Measurements from ENCODE around the gene MGMT.

The MGMT gene

DNA sequence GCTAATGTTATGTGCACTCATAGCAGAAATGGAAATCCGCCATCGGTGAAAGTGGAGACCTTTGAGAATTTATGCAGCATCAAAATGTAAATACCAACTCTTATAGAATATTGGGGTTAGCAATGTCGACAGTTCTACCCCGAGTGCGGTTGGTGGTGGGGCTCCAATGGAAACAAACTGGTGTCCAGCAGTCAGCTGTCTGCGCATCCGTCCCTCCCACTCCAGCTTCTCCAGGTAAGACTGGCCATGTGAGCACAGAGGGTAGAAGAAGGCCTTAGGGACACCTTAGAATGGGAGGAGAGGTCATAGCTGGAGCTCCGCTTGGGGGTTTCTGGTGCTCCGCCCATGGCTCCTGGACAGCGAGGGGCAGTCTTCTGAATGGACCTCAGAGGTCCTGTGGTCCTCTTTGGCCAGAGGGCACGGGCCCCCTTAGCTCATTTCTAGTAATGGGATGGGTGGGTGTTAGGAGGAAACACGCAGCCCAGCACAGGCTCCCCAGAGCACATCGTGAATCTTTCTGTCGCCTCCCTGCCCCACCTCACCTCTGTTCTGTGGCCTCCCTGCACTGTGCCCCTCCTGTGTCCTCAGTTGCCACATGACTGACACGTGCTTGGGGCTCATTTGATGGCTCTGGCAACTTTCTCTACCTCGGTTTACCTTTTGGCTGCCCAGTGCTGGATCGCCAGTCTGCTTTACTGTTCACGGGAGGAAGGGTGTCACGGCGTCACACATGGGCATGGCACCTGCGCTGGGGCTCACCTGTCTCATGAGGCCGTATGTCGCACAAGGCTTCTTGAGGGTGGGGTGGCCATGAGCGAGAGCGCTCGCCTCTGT lies 50.0 kb downstream of the MGMT start:
- H3K27me3 ChIP-seq (ENCODE audit: control insufficient read depth in 2 of 2, insufficient read depth in 2 of 2, low read length in 2 of 2), result no peaks in the 10 kb centered on the region
- no peaks in the 10 kb centered on the region for H3K36me3 ChIP-seq (ENCODE audit: control insufficient read depth in 2 of 2, insufficient read depth in 2 of 2, low read length in 2 of 2)
- H3K9me3 ChIP-seq (ENCODE audit: control insufficient read depth in 2 of 2, low read length in 2 of 2), result no peaks in the 10 kb centered on the region
- H3K9ac ChIP-seq (ENCODE audit: low read depth in 1 of 2, low read length in 2 of 2), result no peak overlapping the region
- no peak overlapping the region for H3K4me3 ChIP-seq (ENCODE audit: low read length in 2 of 2)
- no peaks in the 10 kb centered on the region for H3K4me1 ChIP-seq (ENCODE audit: control insufficient read depth in 2 of 2, insufficient read depth in 2 of 2, low read length in 2 of 2)
- no peak overlapping the region for H3K27ac ChIP-seq (ENCODE audit: low read depth in 2 of 2, low read length in 2 of 2)

- Histone ChIP-seq H3K9me3 (ENCODE audit: control insufficient read depth in 2 of 2, low read length in 2 of 2) (no peaks in the 10 kb centered on the region), H3K27me3 (ENCODE audit: control insufficient read depth in 2 of 2, insufficient read depth in 2 of 2, low read length in 2 of 2) (no peaks in the 10 kb centered on the region)
Observed at GRCh38 chr10:129517680-129518057, 50.6 kb downstream of the MGMT start.

DNA sequence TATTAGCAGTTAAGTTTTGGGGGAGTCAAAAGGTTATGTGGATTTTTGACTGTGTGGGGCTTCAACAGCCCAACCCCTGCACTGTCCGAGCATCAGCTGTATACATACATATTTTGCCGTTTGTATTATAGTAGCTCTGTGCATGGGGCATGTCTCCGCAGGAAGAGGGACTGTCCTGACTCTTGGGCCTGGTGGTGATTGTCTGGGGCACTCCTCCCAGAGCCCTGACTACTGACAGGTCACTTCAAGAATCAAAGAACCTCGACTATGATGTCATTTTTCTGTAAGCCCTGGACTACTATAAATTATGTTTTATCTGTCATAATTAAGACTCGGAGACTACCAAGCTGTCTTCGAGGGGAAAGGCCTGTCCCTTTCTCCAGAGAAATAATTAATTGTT lies 51.8 kb downstream of the MGMT start:
- no peaks in the 10 kb centered on the region for H3K27me3 ChIP-seq (ENCODE audit: control insufficient read depth in 2 of 2, insufficient read depth in 2 of 2, low read length in 2 of 2)
- no peak overlapping the region for H3K9ac ChIP-seq (ENCODE audit: low read depth in 1 of 2, low read length in 2 of 2)
- H3K9me3 ChIP-seq (ENCODE audit: control insufficient read depth in 2 of 2, low read length in 2 of 2), result no peaks in the 10 kb centered on the region
- H3K36me3 ChIP-seq (ENCODE audit: control insufficient read depth in 2 of 2, insufficient read depth in 2 of 2, low read length in 2 of 2), result no peaks in the 10 kb centered on the region
- no peak overlapping the region for H3K27ac ChIP-seq (ENCODE audit: low read depth in 2 of 2, low read length in 2 of 2)
- H3K4me3 ChIP-seq (ENCODE audit: low read length in 2 of 2), result no peak overlapping the region
- no peaks in the 10 kb centered on the region for H3K4me1 ChIP-seq (ENCODE audit: control insufficient read depth in 2 of 2, insufficient read depth in 2 of 2, low read length in 2 of 2)

More at GRCh38 chr10:129517680-129518057, 50.6 kb downstream of the MGMT start:
- Histone ChIP-seq H3K36me3 (ENCODE audit: control insufficient read depth in 2 of 2, insufficient read depth in 2 of 2, low read length in 2 of 2) (no peaks in the 10 kb centered on the region), H3K4me1 (ENCODE audit: control insufficient read depth in 2 of 2, insufficient read depth in 2 of 2, low read length in 2 of 2) (no peaks in the 10 kb centered on the region), H3K9ac (ENCODE audit: low read depth in 1 of 2, low read length in 2 of 2) (no peak overlapping the region), H3K27ac (ENCODE audit: low read depth in 2 of 2, low read length in 2 of 2) (no peak overlapping the region), H3K4me3 (ENCODE audit: low read length in 2 of 2) (no peak overlapping the region)

DNA sequence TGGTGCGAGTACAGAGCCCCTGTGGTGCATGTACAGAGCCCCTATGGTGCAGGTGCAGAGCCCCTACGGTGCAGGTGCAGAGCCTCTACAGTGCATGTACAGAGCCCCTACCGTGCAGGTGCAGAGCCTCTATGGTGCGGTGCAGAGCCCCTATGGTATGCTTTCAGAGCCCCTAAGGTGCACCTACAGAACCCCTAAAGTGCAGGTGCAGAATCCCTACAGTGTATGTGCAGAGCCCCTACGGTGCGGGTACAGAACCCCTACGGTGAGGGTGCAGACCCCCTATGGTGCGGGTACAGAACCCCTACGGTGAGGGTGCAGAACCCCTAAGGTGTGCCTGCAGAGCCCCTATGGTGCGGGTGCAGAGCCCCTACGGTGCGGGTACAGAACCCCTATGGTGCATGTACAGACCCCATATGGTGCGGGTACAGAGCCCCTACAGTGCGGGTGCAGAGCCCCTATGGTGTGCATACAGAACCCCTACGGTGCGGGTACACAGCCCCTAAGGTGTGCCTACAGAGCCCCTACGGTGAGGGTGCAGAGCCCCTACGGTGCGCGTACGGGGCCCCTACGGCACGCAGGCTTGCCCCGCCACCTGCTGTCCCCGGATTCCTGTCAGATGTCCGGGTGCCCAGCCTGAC lies 53.5 kb downstream of the MGMT start:
- H3K4me1 ChIP-seq (ENCODE audit: control insufficient read depth in 2 of 2, insufficient read depth in 2 of 2, low read length in 2 of 2), result no peaks in the 10 kb centered on the region
- no peak overlapping the region for H3K9ac ChIP-seq (ENCODE audit: low read depth in 1 of 2, low read length in 2 of 2)
- H3K27ac ChIP-seq (ENCODE audit: low read depth in 2 of 2, low read length in 2 of 2), result no peak overlapping the region
- H3K4me3 ChIP-seq (ENCODE audit: low read length in 2 of 2), result no peak overlapping the region
- H3K27me3 ChIP-seq (ENCODE audit: control insufficient read depth in 2 of 2, insufficient read depth in 2 of 2, low read length in 2 of 2), result no peaks in the 10 kb centered on the region
- no peaks in the 10 kb centered on the region for H3K9me3 ChIP-seq (ENCODE audit: control insufficient read depth in 2 of 2, low read length in 2 of 2)
- no peaks in the 10 kb centered on the region for H3K36me3 ChIP-seq (ENCODE audit: control insufficient read depth in 2 of 2, insufficient read depth in 2 of 2, low read length in 2 of 2)

DNA sequence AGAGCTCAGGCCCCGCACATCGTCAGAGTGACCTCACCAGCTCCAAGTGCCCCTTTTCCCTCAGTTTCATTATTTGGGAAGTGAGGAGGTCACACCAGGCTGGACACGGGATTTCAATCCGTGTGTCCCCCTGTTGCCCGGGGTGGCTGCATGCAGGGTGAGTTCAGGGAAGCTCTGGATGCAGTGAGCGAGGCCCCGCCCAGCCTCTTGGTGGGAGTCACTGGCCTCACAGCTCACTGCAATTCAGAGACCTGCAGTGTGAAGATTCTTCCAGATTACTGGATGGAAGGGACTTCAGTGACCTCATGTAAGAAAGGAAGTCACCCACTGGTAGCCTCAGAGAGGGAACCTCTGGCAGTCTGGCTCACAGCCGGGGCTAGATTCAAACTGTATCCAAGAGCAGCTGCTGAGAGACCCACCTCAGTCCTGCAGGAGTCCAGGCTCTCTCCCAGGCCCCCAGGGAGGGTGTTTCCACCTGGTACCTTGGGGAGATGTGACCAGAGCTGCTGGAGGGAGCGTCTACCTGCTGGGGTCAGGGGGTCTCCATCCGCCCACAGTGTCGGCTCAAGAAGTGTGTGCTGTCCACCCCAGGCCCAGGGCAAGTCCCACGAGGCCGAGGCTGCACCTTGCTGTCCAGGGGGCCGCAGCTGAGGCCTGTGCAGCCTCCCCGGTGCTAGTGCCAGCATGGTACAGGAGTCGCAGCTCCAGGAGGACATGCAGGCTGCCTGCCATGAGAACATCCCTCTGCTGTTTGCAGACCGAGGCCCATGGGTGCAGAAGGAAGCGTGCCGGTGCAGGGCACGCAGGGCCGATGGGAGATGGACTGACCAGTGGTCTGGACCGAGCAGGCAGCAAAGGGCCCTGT lies 54.4 kb downstream of the MGMT start:
- Histone ChIP-seq H3K9ac (ENCODE audit: low read depth in 1 of 2, low read length in 2 of 2) (no peak overlapping the region), H3K27me3 (ENCODE audit: control insufficient read depth in 2 of 2, insufficient read depth in 2 of 2, low read length in 2 of 2) (no peaks in the 10 kb centered on the region), H3K9me3 (ENCODE audit: control insufficient read depth in 2 of 2, low read length in 2 of 2) (no peaks in the 10 kb centered on the region), H3K4me1 (ENCODE audit: control insufficient read depth in 2 of 2, insufficient read depth in 2 of 2, low read length in 2 of 2) (no peaks in the 10 kb centered on the region), H3K4me3 (ENCODE audit: low read length in 2 of 2) (no peak overlapping the region), H3K27ac (ENCODE audit: low read depth in 2 of 2, low read length in 2 of 2) (no peak overlapping the region), H3K36me3 (ENCODE audit: control insufficient read depth in 2 of 2, insufficient read depth in 2 of 2, low read length in 2 of 2) (no peaks in the 10 kb centered on the region)

- Histone ChIP-seq H3K4me1 (ENCODE audit: control insufficient read depth in 2 of 2, insufficient read depth in 2 of 2, low read length in 2 of 2) (no peaks in the 10 kb centered on the region), H3K27me3 (ENCODE audit: control insufficient read depth in 2 of 2, insufficient read depth in 2 of 2, low read length in 2 of 2) (no peaks in the 10 kb centered on the region), H3K9ac (ENCODE audit: low read depth in 1 of 2, low read length in 2 of 2) (no peak overlapping the region), H3K9me3 (ENCODE audit: control insufficient read depth in 2 of 2, low read length in 2 of 2) (no peaks in the 10 kb centered on the region), H3K27ac (ENCODE audit: low read depth in 2 of 2, low read length in 2 of 2) (no peak overlapping the region), H3K36me3 (ENCODE audit: control insufficient read depth in 2 of 2, insufficient read depth in 2 of 2, low read length in 2 of 2) (no peaks in the 10 kb centered on the region), H3K4me3 (ENCODE audit: low read length in 2 of 2) (no peak overlapping the region)
Observed at GRCh38 chr10:129522041-129522585, 55.1 kb downstream of the MGMT start.

DNA sequence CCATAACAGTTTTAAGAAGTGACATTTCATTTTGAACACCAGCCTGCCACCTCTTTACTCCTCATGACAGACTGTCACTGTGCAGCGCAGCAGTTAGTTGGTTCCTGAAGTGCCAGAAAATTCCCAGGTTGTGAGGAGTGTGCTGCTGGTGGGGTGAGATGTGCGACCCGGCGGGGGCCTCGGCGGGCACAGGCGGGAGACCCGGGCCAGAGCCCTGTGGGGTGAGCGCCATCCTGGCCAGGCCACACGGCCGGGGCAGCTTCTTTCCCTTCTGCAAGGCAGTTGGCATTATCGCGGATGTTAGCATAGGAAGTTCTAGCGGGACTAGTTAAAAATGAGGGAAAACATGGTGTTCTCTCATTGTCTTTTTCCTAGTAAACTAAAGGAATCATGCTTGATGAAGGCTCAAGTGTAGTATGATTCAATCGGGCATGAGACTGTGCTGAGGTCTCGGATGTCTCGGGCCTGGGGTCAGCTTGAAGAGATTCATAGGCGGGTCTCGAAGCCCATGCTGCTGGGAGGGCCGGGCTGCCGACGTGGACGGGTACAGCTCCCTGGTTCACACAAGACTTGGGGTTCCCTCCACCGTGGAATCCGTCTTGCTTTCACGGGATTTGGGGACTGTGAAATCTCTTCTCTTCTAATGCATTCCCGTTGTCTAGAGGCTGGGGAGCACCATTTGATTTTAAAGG lies 56.1 kb downstream of the MGMT start:
- H3K4me3 ChIP-seq (ENCODE audit: low read length in 2 of 2), result no peak overlapping the region
- H3K36me3 ChIP-seq (ENCODE audit: control insufficient read depth in 2 of 2, insufficient read depth in 2 of 2, low read length in 2 of 2), result no peaks in the 10 kb centered on the region
- H3K9me3 ChIP-seq (ENCODE audit: control insufficient read depth in 2 of 2, low read length in 2 of 2), result no peaks in the 10 kb centered on the region
- H3K27ac ChIP-seq (ENCODE audit: low read depth in 2 of 2, low read length in 2 of 2), result no peak overlapping the region
- H3K4me1 ChIP-seq (ENCODE audit: control insufficient read depth in 2 of 2, insufficient read depth in 2 of 2, low read length in 2 of 2), result no peaks in the 10 kb centered on the region
- no peak overlapping the region for H3K9ac ChIP-seq (ENCODE audit: low read depth in 1 of 2, low read length in 2 of 2)
- H3K27me3 ChIP-seq (ENCODE audit: control insufficient read depth in 2 of 2, insufficient read depth in 2 of 2, low read length in 2 of 2), result no peaks in the 10 kb centered on the region

- Histone ChIP-seq H3K9ac (ENCODE audit: low read depth in 1 of 2, low read length in 2 of 2) (no peak overlapping the region), H3K36me3 (ENCODE audit: control insufficient read depth in 2 of 2, insufficient read depth in 2 of 2, low read length in 2 of 2) (no peaks in the 10 kb centered on the region), H3K4me3 (ENCODE audit: low read length in 2 of 2) (no peak overlapping the region), H3K27me3 (ENCODE audit: control insufficient read depth in 2 of 2, insufficient read depth in 2 of 2, low read length in 2 of 2) (no peaks in the 10 kb centered on the region), H3K27ac (ENCODE audit: low read depth in 2 of 2, low read length in 2 of 2) (no peak overlapping the region), H3K4me1 (ENCODE audit: control insufficient read depth in 2 of 2, insufficient read depth in 2 of 2, low read length in 2 of 2) (no peaks in the 10 kb centered on the region), H3K9me3 (ENCODE audit: control insufficient read depth in 2 of 2, low read length in 2 of 2) (no peaks in the 10 kb centered on the region)
Observed at GRCh38 chr10:129523723-129524316, 56.8 kb downstream of the MGMT start.

DNA sequence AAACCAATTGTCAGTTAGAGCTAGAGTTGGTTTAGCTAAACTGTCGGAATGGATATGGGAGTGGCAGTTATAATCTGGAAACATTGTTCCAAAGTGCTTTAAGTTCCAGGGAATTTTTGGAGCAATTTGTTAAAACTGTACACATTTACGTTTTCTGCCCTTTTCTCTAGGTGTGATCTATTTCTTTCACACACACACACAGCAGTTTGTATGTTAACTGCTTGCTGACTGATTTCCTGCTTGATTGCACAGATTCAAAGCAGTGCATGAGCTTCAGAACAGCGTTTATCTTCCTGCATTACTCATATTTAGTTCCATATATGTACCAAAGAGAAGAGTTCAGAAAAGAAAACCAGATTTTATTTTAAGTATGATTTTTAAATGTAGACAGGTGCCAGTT lies 57.9 kb downstream of the MGMT start:
- Histone ChIP-seq H3K4me3 (ENCODE audit: low read length in 2 of 2) (no peak overlapping the region), H3K27ac (ENCODE audit: low read depth in 2 of 2, low read length in 2 of 2) (no peak overlapping the region), H3K36me3 (ENCODE audit: control insufficient read depth in 2 of 2, insufficient read depth in 2 of 2, low read length in 2 of 2) (no peaks in the 10 kb centered on the region), H3K4me1 (ENCODE audit: control insufficient read depth in 2 of 2, insufficient read depth in 2 of 2, low read length in 2 of 2) (no peaks in the 10 kb centered on the region), H3K9me3 (ENCODE audit: control insufficient read depth in 2 of 2, low read length in 2 of 2) (no peaks in the 10 kb centered on the region), H3K9ac (ENCODE audit: low read depth in 1 of 2, low read length in 2 of 2) (no peak overlapping the region), H3K27me3 (ENCODE audit: control insufficient read depth in 2 of 2, insufficient read depth in 2 of 2, low read length in 2 of 2) (no peaks in the 10 kb centered on the region)

All from mucosa of rectum (tissue), 2 donors.